ENCODE data around the gene FATE1. TPM values are rescaled to one million over a fixed set of nuclear protein-coding genes. Genes with fewer than 3 reads are reported as not detected.

The FATE1 gene
- total RNA-seq, 2 experiments from 2014 or later, result not detected

GRCh38 chrX:151688695-151689094, 27.1 kb upstream of the FATE1 start:
- ATAC-seq (ENCODE audit: poor library complexity), result no peak
- no peak for TF ChIP-seq CTCF (IDR thresholded peaks at IDR 0.05)
- intact Hi-C loops (cut with DNase I, micrococcal nuclease), result no loop called here

GRCh38 chrX:151692825-151693224, 23.0 kb upstream of the FATE1 start:
- peaks cover 24% of the 10 kb centered on the region for H3K27me3 Mint-ChIP-seq
- H3K4me1 Mint-ChIP-seq (ENCODE audit: low read depth), result no peaks in the 10 kb centered on the region
- ChIA-PET POLR2A (no interaction called here), CTCF (no interaction called here)
- no peaks in the 10 kb centered on the region for H3K27me3 ChIP-seq (ENCODE audit: control insufficient read depth in 1 of 2, insufficient read depth in 2 of 2, low read length in 2 of 2)
- H3K36me3 Mint-ChIP-seq (ENCODE audit: low read depth), result no peaks in the 10 kb centered on the region
- no peak overlapping the region for H3K4me3 Mint-ChIP-seq
- no peak for ATAC-seq (ENCODE audit: poor library complexity)
- no peak overlapping the region for H3K27ac ChIP-seq (ENCODE audit: low read depth in 1 of 2, low read length in 2 of 2)
- no peak for DNase-seq
- H3K4me1 ChIP-seq (ENCODE audit: insufficient read depth, low read length), result no peaks in the 10 kb centered on the region
- H3K36me3 ChIP-seq (ENCODE audit: insufficient read depth, low read length), result no peaks in the 10 kb centered on the region
- intact Hi-C loops (cut with DNase I, micrococcal nuclease), result no loop called here
- TF ChIP-seq CTCF (IDR thresholded peaks at IDR 0.05), result no peak
- no peaks in the 10 kb centered on the region for H3K9me3 ChIP-seq (ENCODE audit: control insufficient read depth in 1 of 2, insufficient read depth in 1 of 2, low read length in 2 of 2)
- no peak overlapping the region for H3K4me3 ChIP-seq (ENCODE audit: low read length)
- H3K27ac Mint-ChIP-seq, result no peak overlapping the region
- no peaks in the 10 kb centered on the region for H3K9me3 Mint-ChIP-seq

More at GRCh38 chrX:151688695-151689094, 27.1 kb upstream of the FATE1 start:
- no peak overlapping the region for H3K27ac ChIP-seq (ENCODE audit: low read depth in 1 of 2, low read length in 2 of 2)
- H3K9me3 Mint-ChIP-seq, result no peaks in the 10 kb centered on the region
- peaks cover 9% of the 10 kb centered on the region for H3K27me3 Mint-ChIP-seq
- H3K9me3 ChIP-seq (ENCODE audit: control insufficient read depth in 1 of 2, insufficient read depth in 1 of 2, low read length in 2 of 2), result no peaks in the 10 kb centered on the region
- CTCF ChIA-PET, result no interaction called here
- no peaks in the 10 kb centered on the region for H3K36me3 Mint-ChIP-seq (ENCODE audit: low read depth)
- no peaks in the 10 kb centered on the region for H3K4me1 Mint-ChIP-seq (ENCODE audit: low read depth)
- H3K4me1 ChIP-seq (ENCODE audit: insufficient read depth, low read length), result no peaks in the 10 kb centered on the region
- H3K36me3 ChIP-seq (ENCODE audit: insufficient read depth, low read length), result no peaks in the 10 kb centered on the region
- POLR2A ChIA-PET, result no interaction called here
- H3K27ac Mint-ChIP-seq, result no peak overlapping the region
- H3K27me3 ChIP-seq (ENCODE audit: control insufficient read depth in 1 of 2, insufficient read depth in 2 of 2, low read length in 2 of 2), result no peaks in the 10 kb centered on the region
- DNase-seq, result no peak
- no peak overlapping the region for H3K4me3 ChIP-seq (ENCODE audit: low read length)
- H3K4me3 Mint-ChIP-seq, result no peak overlapping the region

GRCh38 chrX:151694121-151694520, 21.7 kb upstream of the FATE1 start:
- no peak for DNase-seq
- no peak for ATAC-seq (ENCODE audit: poor library complexity)
- H3K4me3 Mint-ChIP-seq, result no peak overlapping the region
- intact Hi-C loops (cut with DNase I, micrococcal nuclease), result no loop called here
- no peaks in the 10 kb centered on the region for H3K36me3 ChIP-seq (ENCODE audit: insufficient read depth, low read length)
- no peaks in the 10 kb centered on the region for H3K36me3 Mint-ChIP-seq (ENCODE audit: low read depth)
- peaks cover 24% of the 10 kb centered on the region for H3K27me3 Mint-ChIP-seq
- no peak for TF ChIP-seq CTCF (IDR thresholded peaks at IDR 0.05)
- no peaks in the 10 kb centered on the region for H3K27me3 ChIP-seq (ENCODE audit: control insufficient read depth in 1 of 2, insufficient read depth in 2 of 2, low read length in 2 of 2)
- H3K9me3 ChIP-seq (ENCODE audit: control insufficient read depth in 1 of 2, insufficient read depth in 1 of 2, low read length in 2 of 2), result no peaks in the 10 kb centered on the region
- no peaks in the 10 kb centered on the region for H3K4me1 Mint-ChIP-seq (ENCODE audit: low read depth)
- ChIA-PET CTCF (no interaction called here), POLR2A (no interaction called here)
- no peak overlapping the region for H3K27ac Mint-ChIP-seq
- H3K9me3 Mint-ChIP-seq, result no peaks in the 10 kb centered on the region
- no peak overlapping the region for H3K27ac ChIP-seq (ENCODE audit: low read depth in 1 of 2, low read length in 2 of 2)
- no peaks in the 10 kb centered on the region for H3K4me1 ChIP-seq (ENCODE audit: insufficient read depth, low read length)
- no peak overlapping the region for H3K4me3 ChIP-seq (ENCODE audit: low read length)

Data from CD4-positive, alpha-beta T cell (primary cell).